ENCODE results near the gene SLC16A7. TPM values are rescaled to one million over a fixed set of nuclear protein-coding genes. Genes with fewer than 3 reads are reported as not detected.
"Not testable (repeated sequence)": the region's sequence is repeated elsewhere in the genome, so short reads cannot be mapped to it uniquely, and the experiment has no call there.

SLC16A7 gene
- total and polyA plus RNA-seq, 8 donors: 4.0 to 47.4 (median 32.0) TPM

DNA sequence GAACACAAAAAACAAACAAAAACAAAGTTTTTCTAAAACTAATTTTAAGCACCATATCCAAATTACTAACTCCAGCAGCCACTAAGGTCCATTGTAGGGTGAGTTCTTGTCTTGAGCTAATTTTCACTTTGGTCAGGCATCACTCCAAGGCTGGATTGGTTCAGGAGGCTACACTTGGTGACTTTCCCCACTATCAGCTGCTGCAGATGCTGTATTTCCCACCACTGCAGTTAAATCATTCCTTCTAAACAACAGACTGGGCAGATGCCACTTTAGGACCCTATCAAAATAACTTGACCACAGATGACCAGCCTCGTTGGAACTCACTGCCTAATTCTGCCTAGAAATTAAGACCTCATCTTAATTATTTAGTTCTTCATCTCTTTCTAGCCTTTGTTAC, 140.5 kb downstream of the SLC16A7 start:
- no peaks in the 10 kb centered on the region for H3K36me3 ChIP-seq
- H3K9me3 ChIP-seq: no peaks in the 10 kb centered on the region
- 33 to 46% methylated on average over 1 of the region's 1 CpG for WGBS, 2 donors
- TF ChIP-seq, protein P1, sequence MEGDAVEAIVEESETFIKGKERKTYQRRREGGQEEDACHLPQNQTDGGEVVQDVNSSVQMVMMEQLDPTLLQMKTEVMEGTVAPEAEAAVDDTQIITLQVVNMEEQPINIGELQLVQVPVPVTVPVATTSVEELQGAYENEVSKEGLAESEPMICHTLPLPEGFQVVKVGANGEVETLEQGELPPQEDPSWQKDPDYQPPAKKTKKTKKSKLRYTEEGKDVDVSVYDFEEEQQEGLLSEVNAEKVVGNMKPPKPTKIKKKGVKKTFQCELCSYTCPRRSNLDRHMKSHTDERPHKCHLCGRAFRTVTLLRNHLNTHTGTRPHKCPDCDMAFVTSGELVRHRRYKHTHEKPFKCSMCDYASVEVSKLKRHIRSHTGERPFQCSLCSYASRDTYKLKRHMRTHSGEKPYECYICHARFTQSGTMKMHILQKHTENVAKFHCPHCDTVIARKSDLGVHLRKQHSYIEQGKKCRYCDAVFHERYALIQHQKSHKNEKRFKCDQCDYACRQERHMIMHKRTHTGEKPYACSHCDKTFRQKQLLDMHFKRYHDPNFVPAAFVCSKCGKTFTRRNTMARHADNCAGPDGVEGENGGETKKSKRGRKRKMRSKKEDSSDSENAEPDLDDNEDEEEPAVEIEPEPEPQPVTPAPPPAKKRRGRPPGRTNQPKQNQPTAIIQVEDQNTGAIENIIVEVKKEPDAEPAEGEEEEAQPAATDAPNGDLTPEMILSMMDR (IDR thresholded peaks at IDR 0.05): no peak
- no peaks in the 10 kb centered on the region for H3K27me3 ChIP-seq
- H3K4me3 ChIP-seq: no peak overlapping the region
- H3K27ac ChIP-seq: peak overlapping the region; percentile 20 to 57 (median 50)
- DNase-seq (peak in 4 of 6 donors; percentile 36 to 81 (median 64)), FAIRE-seq (no peak), ATAC-seq (peak; percentile 91 to 95 (median 94))
- intact Hi-C loops (cut with DNase I): no loop called here
- H3K4me1 ChIP-seq: peaks cover 5 to 14% (median 5%) of the 10 kb centered on the region in 3 donors

DNA sequence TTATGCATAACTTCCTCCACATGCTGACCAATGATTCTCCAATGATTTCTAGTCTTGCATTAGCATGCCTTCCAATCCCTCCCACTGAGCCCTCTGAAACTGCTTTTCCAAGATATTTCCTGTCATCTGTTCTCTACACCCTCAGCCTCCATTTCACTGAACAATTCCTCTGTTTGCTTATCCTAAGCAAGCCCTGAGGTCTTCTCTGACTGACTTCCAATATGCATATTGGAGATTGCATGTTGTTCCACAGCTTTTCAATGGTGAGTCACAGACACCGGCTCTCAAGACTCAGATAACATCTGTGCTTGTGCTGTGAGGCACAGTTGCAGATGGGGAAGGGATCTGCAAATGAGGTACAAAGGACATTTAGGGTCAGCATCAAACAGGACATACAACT, 141.0 kb downstream of the SLC16A7 start:
- H3K27ac ChIP-seq: peak overlapping the region; percentile 20 to 57 (median 50)
- intact Hi-C loops (cut with DNase I): no loop called here
- FAIRE-seq (no peak), DNase-seq (peak in 2 of 6 donors; percentile 25 to 29), ATAC-seq (peak; percentile 82 to 90 (median 88))
- no peaks in the 10 kb centered on the region for H3K36me3 ChIP-seq
- 22 to 34% methylated on average over 1 of the region's 1 CpG for WGBS, 2 donors
- peaks cover 5 to 14% (median 5%) of the 10 kb centered on the region in 3 donors for H3K4me1 ChIP-seq
- H3K9me3 ChIP-seq: no peaks in the 10 kb centered on the region
- H3K27me3 ChIP-seq: no peaks in the 10 kb centered on the region
- TF ChIP-seq, protein P1 (IDR thresholded peaks at IDR 0.05): no peak
- H3K4me3 ChIP-seq: no peak overlapping the region

DNA sequence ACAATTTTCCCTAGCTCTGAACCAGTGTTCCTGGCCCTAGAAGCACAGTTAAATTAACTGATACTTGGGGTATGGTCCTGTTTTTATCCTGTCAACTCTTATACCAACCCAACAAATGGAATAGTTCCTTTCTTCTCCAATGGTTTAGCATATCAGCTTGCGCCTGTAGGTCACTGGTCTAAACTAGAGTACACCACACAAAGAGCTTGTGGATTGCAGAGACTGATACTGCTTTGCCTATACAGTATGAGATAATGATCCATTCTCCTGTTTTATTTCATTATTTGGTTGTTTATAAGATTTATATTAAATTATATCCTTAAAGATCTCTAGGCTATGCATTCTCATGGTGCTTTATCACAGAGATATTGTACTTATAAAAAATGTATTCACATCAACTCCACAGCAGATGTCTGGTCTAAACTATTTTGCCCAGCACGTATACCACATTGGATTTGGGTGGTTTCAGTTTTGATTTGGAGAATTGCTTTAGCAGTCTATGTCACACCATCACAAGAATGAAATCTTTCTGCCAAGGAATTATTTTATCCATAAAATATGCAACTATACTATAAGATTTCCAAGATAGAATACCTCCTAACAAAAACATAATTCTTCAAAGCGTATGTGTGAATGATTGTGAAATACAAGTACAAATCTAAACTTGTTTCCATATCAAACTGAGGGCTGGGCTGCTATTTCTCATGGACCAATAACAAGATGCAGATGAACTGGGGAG, 142.1 kb downstream of the SLC16A7 start:
- no peaks in the 10 kb centered on the region for H3K27me3 ChIP-seq
- no peak overlapping the region for H3K4me3 ChIP-seq
- DNase-seq (no peak), FAIRE-seq (no peak), ATAC-seq (no peak)
- no peaks in the 10 kb centered on the region for H3K9me3 ChIP-seq
- H3K27ac ChIP-seq: peak overlapping the region in 1 of 4 donors; percentile 50
- intact Hi-C loops (cut with DNase I): no loop called here
- WGBS, 2 donors: 83 to 89% methylated on average over 3 of the region's 3 CpGs
- peaks cover 5 to 14% (median 5%) of the 10 kb centered on the region in 3 donors for H3K4me1 ChIP-seq
- no peaks in the 10 kb centered on the region for H3K36me3 ChIP-seq
- TF ChIP-seq, protein P1 (IDR thresholded peaks at IDR 0.05): no peak

DNA sequence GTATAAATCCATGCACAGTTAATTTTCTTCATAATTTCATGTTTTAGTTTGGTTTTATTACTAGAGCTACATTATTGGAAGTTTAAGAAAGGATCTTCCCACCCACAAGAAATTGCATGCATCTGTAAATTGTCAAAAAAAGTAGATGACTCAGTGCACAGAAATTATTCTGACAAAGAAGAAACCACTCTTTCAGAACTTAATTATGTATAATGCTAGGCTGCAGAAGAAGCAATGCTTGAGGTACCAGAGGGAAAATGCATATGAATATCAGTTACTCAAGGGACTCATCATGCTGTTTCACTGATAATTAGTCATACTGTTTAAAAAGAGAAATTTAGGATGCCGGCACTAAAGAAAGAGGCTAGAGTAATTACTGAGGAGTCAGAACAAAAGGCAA, 147.0 kb downstream of the SLC16A7 start:
- FAIRE-seq: no peak
- TF ChIP-seq, protein P1 (IDR thresholded peaks at IDR 0.05): no peak

DNA sequence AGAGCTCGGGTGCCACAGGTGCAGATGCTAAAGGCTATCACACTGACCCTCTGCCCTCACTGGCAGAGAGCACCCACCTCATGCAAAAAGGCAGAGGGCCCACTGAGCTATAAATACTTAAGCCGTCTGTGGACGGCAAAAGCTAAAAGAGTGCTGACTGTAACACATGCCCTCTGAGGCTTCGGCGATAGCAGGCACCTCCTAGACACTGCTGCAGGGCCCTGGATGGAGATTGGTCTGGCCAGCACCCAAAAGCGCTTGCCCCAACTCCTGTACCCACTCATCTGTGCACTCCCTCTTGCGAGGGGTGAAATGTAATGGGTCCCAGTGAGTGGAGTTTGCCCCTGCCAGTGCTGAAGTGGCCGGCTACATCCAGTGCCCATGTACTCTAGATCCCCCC, 148.7 kb downstream of the SLC16A7 start:
- FAIRE-seq: no peak
- no peaks in the 10 kb centered on the region for H3K27me3 ChIP-seq
- TF ChIP-seq, protein P1 (IDR thresholded peaks at IDR 0.05): no peak
- no peaks in the 10 kb centered on the region for H3K4me1 ChIP-seq
- no peak overlapping the region for H3K4me3 ChIP-seq
- H3K36me3 ChIP-seq: no peaks in the 10 kb centered on the region
- no peak for DNase-seq
- intact Hi-C loops (cut with DNase I): no loop called here
- H3K27ac ChIP-seq: no peak overlapping the region
- no peak for ATAC-seq
- 96 to 97% methylated on average over 8 of the region's 8 CpGs for WGBS, 2 donors
- H3K9me3 ChIP-seq: no peaks in the 10 kb centered on the region

More for the DNA sequence above, 147.0 kb downstream of the SLC16A7 start:
- Histone ChIP-seq H3K27me3 (no peaks in the 10 kb centered on the region), H3K36me3 (no peaks in the 10 kb centered on the region), H3K9me3 (no peaks in the 10 kb centered on the region), H3K4me1 (no peaks in the 10 kb centered on the region), H3K4me3 (no peak overlapping the region), H3K27ac (no peak overlapping the region)
- ATAC-seq (no peak), DNase-seq (no peak)
- WGBS, 2 donors: 77 to 85% methylated on average over 1 of the region's 1 CpG
- intact Hi-C loops (cut with DNase I): no loop called here

DNA sequence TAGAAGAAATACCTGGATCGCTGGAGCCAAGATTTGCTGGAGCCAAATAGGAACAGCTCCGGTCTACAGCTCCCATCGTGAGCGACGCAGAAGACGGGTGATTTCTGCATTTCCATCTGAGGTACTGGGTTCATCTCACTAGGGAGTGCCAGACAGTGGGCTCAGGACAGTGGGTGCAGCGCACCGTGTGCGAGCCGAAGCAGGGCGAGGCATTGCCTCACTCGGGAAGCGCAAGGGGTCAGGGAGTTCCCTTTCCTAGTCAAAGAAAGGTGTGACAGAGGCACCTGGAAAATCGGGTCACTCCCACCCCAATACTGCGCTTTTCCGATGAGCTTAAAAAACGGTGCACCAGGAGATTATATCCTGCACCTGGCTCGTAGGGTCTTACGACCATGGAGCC, 155.3 kb downstream of the SLC16A7 start:
- H3K36me3 ChIP-seq; FAIRE-seq; H3K27ac ChIP-seq; H3K4me1 ChIP-seq; intact Hi-C loops (cut with DNase I); H3K4me3 ChIP-seq; H3K27me3 ChIP-seq; DNase-seq; ATAC-seq; H3K9me3 ChIP-seq: not testable (repeated sequence)
- WGBS, 2 donors: 97 to 99% methylated on average over 19 of the region's 19 CpGs

Data from pancreas (tissue), 10 donors.